GM19438 (cell line): ENCODE results near the gene SNAPC2.
A peak's percentile ranks its signal among the peaks of the same experiment; 100 is the strongest.
"Not testable (repeated sequence)": the region's sequence is repeated elsewhere in the genome, so short reads cannot be mapped to it uniquely, and the experiment has no call there.

Experiments used
- ATAC-seq: cut with Tn5 transposase; IDR thresholded peaks from one replicate; pipeline ENCODE4 v1.9.1; 2021; ENCODE audit warnings: low read depth; ENCODE audit not compliant: unreplicated experiment

Gene SNAPC2

GRCh38 chr19:7888145-7888825 is 31.9 kb upstream of the SNAPC2 start, which contains the start of gene LRRC8E:
TSS of gene LRRC8E (plus strand) at chr19:7888510. CDS start at chr19:7895604, 7,094 bp downstream.
- ATAC-seq: no peak

- no peak for ATAC-seq
These were observed 31.3 kb upstream of the SNAPC2 start for GRCh38 chr19:7888826-7889217.

- ATAC-seq: not testable (repeated sequence)
These were observed 26.6 kb upstream of the SNAPC2 start for GRCh38 chr19:7893362-7894101.

GRCh38 chr19:7894612-7895309 is 25.4 kb upstream of the SNAPC2 start:
- ATAC-seq: no peak

- ATAC-seq: no peak
These were observed 24.6 kb upstream of the SNAPC2 start for GRCh38 chr19:7895565-7895964.

GRCh38 chr19:7897292-7897691 is 22.8 kb upstream of the SNAPC2 start:
- ATAC-seq: no peak

- no peak for ATAC-seq
These were observed 21.2 kb upstream of the SNAPC2 start for GRCh38 chr19:7898967-7899366.

- no peak for ATAC-seq
These were observed 20.3 kb upstream of the SNAPC2 start for GRCh38 chr19:7899751-7900378.

- ATAC-seq: no peak
These were observed 19.7 kb upstream of the SNAPC2 start for GRCh38 chr19:7900401-7900870.

- ATAC-seq: no peak
These were observed 19.2 kb upstream of the SNAPC2 start for GRCh38 chr19:7900931-7901330.

GRCh38 chr19:7901337-7901736 is 18.8 kb upstream of the SNAPC2 start:
- ATAC-seq: no peak

GRCh38 chr19:7902796-7903243 is 17.3 kb upstream of the SNAPC2 start:
- no peak for ATAC-seq

- peak; percentile 79 for ATAC-seq
These were observed 16.7 kb upstream of the SNAPC2 start, which contains the start of gene MAP2K7 for GRCh38 chr19:7903244-7904073. TSS of gene MAP2K7 (plus strand) at chr19:7903877. CDS start at chr19:7903945, 68 bp downstream.

GRCh38 chr19:7904074-7905020 is 15.8 kb upstream of the SNAPC2 start:
- peak; percentile 27 for ATAC-seq

- no peak for ATAC-seq
These were observed 14.9 kb upstream of the SNAPC2 start for GRCh38 chr19:7905268-7905667.

- no peak for ATAC-seq
These were observed 14.3 kb upstream of the SNAPC2 start for GRCh38 chr19:7905859-7906258.

GRCh38 chr19:7907122-7907521 is 13.0 kb upstream of the SNAPC2 start:
- no peak for ATAC-seq

GRCh38 chr19:7907544-7907943 is 12.6 kb upstream of the SNAPC2 start:
- ATAC-seq: no peak
